NCI-H2107 (cell line): ENCODE measurements around the gene SNAPC2.
A peak's percentile ranks its signal among the peaks of the same experiment; 100 is the strongest.
"Not testable (repeated sequence)": the region's sequence is repeated elsewhere in the genome, so short reads cannot be mapped to it uniquely, and the experiment has no call there.

ENCODE experiments used
- DNase-seq: peaks from one replicate; lab custom pipeline; 2025; lab: John Stamatoyannopoulos, UW

SNAPC2 gene

GRCh38 chr19:7921967-7922835 is 2.1 kb downstream of the SNAPC2 start:
- DNase-seq, result no peak

- no peak for DNase-seq
These were observed 2.7 kb downstream of the SNAPC2 start for GRCh38 chr19:7922836-7923195.

- DNase-seq, result no peak
These were observed 3.4 kb downstream of the SNAPC2 start for GRCh38 chr19:7923295-7924191.

- DNase-seq, result no peak
These were observed 4.1 kb downstream of the SNAPC2 start for GRCh38 chr19:7924241-7924640.

- DNase-seq, result no peak
These were observed 4.6 kb downstream of the SNAPC2 start for GRCh38 chr19:7924651-7925170.

GRCh38 chr19:7925171-7925851 is 5.2 kb downstream of the SNAPC2 start:
- peak; percentile 17 for DNase-seq

- peak; percentile 71 for DNase-seq
These were observed 6.0 kb downstream of the SNAPC2 start, which contains the start of gene CTXN1 for GRCh38 chr19:7926021-7926726. CTXN1 (minus strand) TSS chr19:7926135; CDS start chr19:7925538, 597 bp downstream.

GRCh38 chr19:7926727-7927604 is 6.8 kb downstream of the SNAPC2 start:
- no peak for DNase-seq

GRCh38 chr19:7927605-7928333 is 7.6 kb downstream of the SNAPC2 start:
- DNase-seq, result no peak

GRCh38 chr19:7928334-7928706 is 8.2 kb downstream of the SNAPC2 start:
- no peak for DNase-seq

- DNase-seq, result no peak
These were observed 8.9 kb downstream of the SNAPC2 start for GRCh38 chr19:7928741-7929701.

- DNase-seq, result not testable (repeated sequence)
These were observed 9.9 kb downstream of the SNAPC2 start for GRCh38 chr19:7930030-7930429.

GRCh38 chr19:7930765-7931164 is 10.6 kb downstream of the SNAPC2 start:
- no peak for DNase-seq

GRCh38 chr19:7931221-7932061 is 11.3 kb downstream of the SNAPC2 start:
- no peak for DNase-seq

GRCh38 chr19:7932276-7932929 is 12.3 kb downstream of the SNAPC2 start:
- no peak for DNase-seq

- DNase-seq, result no peak
These were observed 12.8 kb downstream of the SNAPC2 start for GRCh38 chr19:7932930-7933300.

- no peak for DNase-seq
These were observed 13.3 kb downstream of the SNAPC2 start for GRCh38 chr19:7933411-7933810.
